Measurements from ENCODE around the gene EIF5AL1. TPM values are rescaled to one million over a fixed set of nuclear protein-coding genes. Genes with fewer than 3 reads are reported as not detected.
"Not testable (repeated sequence)": the region's sequence is repeated elsewhere in the genome, so short reads cannot be mapped to it uniquely, and the experiment has no call there.

Gene EIF5AL1
- total RNA-seq (2021; fragmentation: NEBNext Ultra II Directional; extraction: Animal tissue kit (Norgen Biotek cat#: 25700)) (1.7 and 2.0 TPM in 2 replicates), polyA plus RNA-seq (2011; rRNA removed) (2.0 and 2.2 TPM in 2 replicates), polyA minus RNA-seq (2011; rRNA and poly(A)+ RNA removed) (2.0 and 2.1 TPM in 2 replicates)
- 1.4 TPM for polyA plus RNA-seq (2011; cell fraction: cytosol; rRNA removed)
- 0.58 TPM for polyA plus RNA-seq (2011; cell fraction: nucleus; rRNA removed)
- 1.5 to 8.3 TPM (median 1.8 TPM) in 4 replicates for polyA plus RNA-seq (2012, experiment 1 of 2)
- polyA plus RNA-seq (2012, experiment 2 of 2), result 1.7 TPM
- 1.1 TPM for polyA plus RNA-seq (2013, experiment 1 of 2)
- polyA plus RNA-seq (2013, experiment 2 of 2), result 1.1 TPM
- polyA minus RNA-seq (2011; cell fraction: cytosol; rRNA and poly(A)+ RNA removed), result not detected
- 0.40 TPM for polyA minus RNA-seq (2011; cell fraction: nucleus; rRNA and poly(A)+ RNA removed)
- long read RNA-seq, experiment 1, transcript EIF5AL1-201 (1 exons, 3,840 nt), result major isoform, 125 of 125 reads
- long read RNA-seq, experiment 1, partial matches to known transcripts, result 0 of 125 reads
- long read RNA-seq, experiment 1, other reads (novel, unspliced or antisense), result 0 of 125 reads
- long read RNA-seq, experiment 2, result 0 reads

DNA sequence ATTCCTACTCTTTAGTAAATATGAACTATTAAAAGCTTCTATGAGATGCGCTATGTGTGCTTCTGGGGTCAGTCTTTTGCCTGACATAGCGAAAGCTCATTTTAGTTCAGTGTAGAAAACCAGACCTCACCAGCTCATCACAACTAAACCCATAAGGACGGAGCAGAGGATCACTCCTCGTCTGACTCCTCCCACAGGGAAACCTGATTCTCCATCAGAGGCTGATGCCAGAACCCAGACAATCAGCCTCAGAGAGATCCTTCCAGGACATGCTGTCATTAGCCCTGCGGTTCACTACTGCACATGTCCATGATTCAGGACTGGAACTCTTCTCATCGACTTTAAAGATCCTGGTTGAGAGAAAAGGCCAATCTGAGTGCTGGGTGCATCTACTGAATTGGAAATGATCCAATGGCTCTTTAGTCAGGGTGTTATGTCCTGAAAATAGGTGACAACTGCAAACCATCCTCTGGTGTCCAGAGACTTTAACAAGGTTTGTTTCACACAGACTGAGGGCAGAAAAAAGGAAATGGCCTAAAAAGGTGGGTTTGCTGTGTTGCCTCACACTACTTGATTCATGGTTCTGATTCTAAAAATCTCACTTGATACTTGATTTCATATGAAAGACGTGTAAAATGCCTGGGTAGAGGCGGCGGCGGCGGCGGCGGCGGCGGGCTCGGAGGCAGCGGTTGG lies at the start of gene EIF5AL1:
Gene EIF5AL1 (plus strand): TSS at position 643 of the 693 bp plus-strand sequence. CDS start 117 bp downstream, outside the sequence.
- FAIRE-seq; H2BK12ac ChIP-seq (ENCODE audit: low read depth, low read length); H2BK15ac ChIP-seq (ENCODE audit: low read length); H3K4me1 ChIP-seq (replicated peaks in 1 of 4; ENCODE audit: control insufficient read depth in 3 of 4, insufficient read depth in 4 of 4, low read length in 3 of 4); H3K79me2 ChIP-seq (ENCODE audit: control insufficient read depth in 1 of 2, insufficient read depth in 2 of 2, low read length in 2 of 2); CTCF ChIA-PET (ENCODE audit: partially characterized antibody); H3K9ac ChIP-seq (replicated peaks in 1 of 4; ENCODE audit: extremely low read depth in 1 of 4, low read depth in 3 of 4, low read length in 3 of 4); H2BK120ac ChIP-seq (replicated peaks; ENCODE audit: low read depth, low read length); H2BK5ac ChIP-seq (ENCODE audit: low read depth, low read length); H2AFZ ChIP-seq (ENCODE audit: low read length); H3K36me3 ChIP-seq (ENCODE audit: control insufficient read depth in 2 of 4, insufficient read depth in 4 of 4, low read length in 3 of 4); H3K56ac ChIP-seq (replicated peaks; ENCODE audit: insufficient read length, low read depth, low read length); H4K5ac ChIP-seq (ENCODE audit: insufficient read length, low read depth, low read length); H3K27ac ChIP-seq (ENCODE audit: low read depth, low read length); H3K23ac ChIP-seq (ENCODE audit: insufficient read length); H4K8ac ChIP-seq (ENCODE audit: extremely low read depth, insufficient read depth, low read length); H3K23me2 ChIP-seq (ENCODE audit: low read depth, low read length); H3K9me3 ChIP-seq (ENCODE audit: insufficient read depth in 2 of 2, low read depth in 1 of 2, low read length in 1 of 2); H2AK5ac ChIP-seq (ENCODE audit: low read depth, low read length); H2BK20ac ChIP-seq (ENCODE audit: low read length); H3K4me2 ChIP-seq (ENCODE audit: insufficient read depth in 1 of 2, low read depth in 2 of 2, low read length in 2 of 2); H3K4ac ChIP-seq (replicated peaks; ENCODE audit: insufficient read length, low read depth, low read length); H3K18ac ChIP-seq (ENCODE audit: extremely low read depth, low read length); H3K27me3 ChIP-seq (replicated peaks in 1 of 4; ENCODE audit: control insufficient read depth in 3 of 4, extremely low read depth in 1 of 4, insufficient read depth in 3 of 4, low read length in 3 of 4); H4K91ac ChIP-seq (replicated peaks; ENCODE audit: insufficient read length, low read length); H4K20me1 ChIP-seq (replicated peaks in 1 of 2; ENCODE audit: control insufficient read depth in 1 of 2, insufficient read depth in 2 of 2, low read length in 2 of 2); H3K14ac ChIP-seq (ENCODE audit: insufficient read length); H3K4me3 ChIP-seq (ENCODE audit: extremely low read depth in 1 of 4, insufficient read depth in 2 of 4, low read depth in 3 of 4, low read length in 4 of 4); DNase-seq (ENCODE audit: low read depth in 1 of 2, low spot score in 2 of 2); H3K79me1 ChIP-seq (ENCODE audit: low read depth, low read length); POLR2A ChIA-PET (ENCODE audit: partially characterized antibody): not testable (repeated sequence)
- WGBS, 2 experiments (ENCODE audit: extremely low coverage in 1 of 2, insufficient coverage in 1 of 2, insufficient read length in 1 of 2, insufficient replicate concordance in 2 of 2, low coverage in 1 of 2, low lambda C conversion rate in 2 of 2, missing lambda C conversion rate in 1 of 2), result 93% methylated on average over 15 of the region's 17 CpGs; no CpG with 5 or more reads in 1 of the 2 experiments
